ENCODE data around the gene SH3BGRL3.
"Not testable (repeated sequence)": the region's sequence is repeated elsewhere in the genome, so short reads cannot be mapped to it uniquely, and the experiment has no call there.

SH3BGRL3 gene

DNA sequence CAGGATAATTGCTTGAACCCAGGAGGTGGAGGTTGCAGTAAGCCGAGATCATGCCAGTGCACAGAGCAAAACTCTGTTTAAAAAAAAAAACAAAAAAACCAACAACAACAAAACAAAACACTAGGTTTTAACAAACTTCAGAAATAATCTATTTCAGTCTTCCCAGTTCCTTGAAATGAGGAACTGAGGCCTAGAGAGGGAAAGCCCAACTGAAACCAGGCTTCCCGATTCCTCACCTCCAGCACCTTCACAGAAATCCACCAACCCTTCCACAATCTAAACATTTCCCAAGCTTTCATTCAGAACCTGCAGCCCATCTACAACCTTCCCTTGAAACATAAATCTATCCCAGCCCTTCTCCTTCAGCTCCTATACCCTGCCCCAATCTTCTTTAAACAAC lies 37.3 kb downstream of the SH3BGRL3 start:
- DNase-seq (ENCODE audit: low read depth in 2 of 2): no peak

DNA sequence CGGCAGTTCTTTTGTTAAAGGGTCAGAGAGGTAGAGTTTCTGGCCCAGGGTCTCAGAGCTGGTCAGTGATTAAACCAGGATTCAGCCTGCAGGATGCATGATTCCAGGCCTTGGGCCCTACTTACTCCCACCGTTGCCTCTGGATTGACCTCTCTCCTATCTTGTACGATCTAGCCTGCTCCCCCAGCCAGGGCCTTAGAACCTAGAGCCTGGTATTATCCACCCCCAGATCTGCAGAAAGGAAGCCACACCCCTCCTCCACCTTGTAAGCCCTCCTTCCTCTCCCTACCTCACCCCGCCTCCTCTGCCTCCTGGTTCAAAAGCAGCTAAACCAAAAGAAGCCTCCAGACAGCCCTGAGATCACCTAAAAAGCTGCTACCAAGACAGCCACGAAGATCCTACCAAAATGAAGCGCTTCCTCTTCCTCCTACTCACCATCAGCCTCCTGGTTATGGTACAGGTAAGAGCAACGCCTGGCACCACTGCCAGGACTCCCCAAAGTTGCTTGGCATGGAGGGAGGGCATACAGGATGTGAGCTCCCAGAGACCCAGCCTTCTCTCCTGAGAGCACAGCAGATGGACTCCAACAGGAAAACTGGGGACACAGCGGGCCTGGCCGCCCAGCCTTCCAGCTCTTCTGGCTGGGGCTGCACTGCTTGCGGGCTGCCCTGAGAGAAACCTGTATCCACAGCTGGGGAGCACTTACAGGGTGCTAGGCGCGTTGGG lies 37.9 kb downstream of the SH3BGRL3 start, which contains the start of gene CD52:
TSS of gene CD52 (plus strand) at position 347 of the 726 bp plus-strand sequence. CDS start at position 407, 60 bp downstream.
- DNase-seq (ENCODE audit: low read depth in 2 of 2): no peak

DNA sequence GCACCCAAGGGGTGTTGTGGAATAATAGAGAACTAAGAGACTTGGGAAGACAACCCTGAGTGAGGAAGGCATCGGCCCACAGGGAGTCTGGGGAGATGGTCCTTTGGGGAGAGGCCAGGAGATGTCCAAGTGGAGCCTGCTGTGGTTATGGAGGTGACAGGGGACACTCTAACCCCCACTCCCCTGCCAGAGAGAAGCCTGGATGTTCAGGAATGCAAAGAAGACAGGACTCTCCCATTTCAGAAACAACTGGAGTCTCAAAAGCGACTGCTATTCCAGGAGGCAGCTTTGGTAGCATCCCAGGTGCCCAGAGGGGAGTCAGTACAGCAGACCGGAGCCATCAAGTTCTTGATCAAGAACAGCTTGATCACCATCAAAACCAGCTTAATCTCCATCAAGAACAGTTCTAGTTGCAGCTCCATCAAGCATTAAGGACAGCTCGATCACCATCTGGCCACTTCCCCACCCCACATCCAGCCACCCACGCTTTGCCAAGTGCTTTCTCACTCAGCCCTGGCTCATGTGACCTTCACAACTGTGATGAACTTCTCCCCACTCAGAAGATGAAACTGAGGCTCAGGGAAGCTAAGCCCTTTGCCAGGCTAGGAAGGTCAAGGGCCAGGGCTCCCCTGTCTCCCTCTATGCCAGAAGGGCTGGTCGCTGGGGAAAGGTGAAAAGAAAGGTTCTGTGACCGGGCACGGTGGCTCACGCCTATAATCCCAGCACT lies 38.6 kb downstream of the SH3BGRL3 start:
- no peak for DNase-seq (ENCODE audit: low read depth in 2 of 2)

DNA sequence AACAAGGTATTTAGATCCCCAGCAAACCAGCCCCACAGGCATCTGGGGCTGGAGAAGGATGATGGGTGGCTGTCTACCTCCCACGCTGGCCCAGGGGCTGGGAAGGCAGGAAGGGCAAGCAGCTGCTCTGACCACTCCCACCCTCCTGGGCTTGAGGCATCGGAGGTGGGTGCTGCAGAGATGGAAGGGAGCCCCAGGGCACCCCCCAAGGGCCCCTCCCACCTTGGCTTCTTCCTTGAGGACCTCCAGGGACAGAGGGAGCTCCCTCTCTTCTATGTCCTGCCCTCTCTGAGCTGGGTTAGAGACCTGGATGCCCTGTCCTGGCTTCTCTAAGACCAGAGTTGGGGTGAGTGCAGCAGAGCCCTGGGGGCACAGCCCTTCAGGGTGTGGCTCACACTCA lies 41.0 kb downstream of the SH3BGRL3 start:
- DNase-seq (ENCODE audit: low read depth in 2 of 2): no peak

- DNase-seq (ENCODE audit: low read depth in 2 of 2): peak; percentile 42 to 47
These were observed 41.6 kb downstream of the SH3BGRL3 start for GRCh38 chr1:26321315-26322041.

DNA sequence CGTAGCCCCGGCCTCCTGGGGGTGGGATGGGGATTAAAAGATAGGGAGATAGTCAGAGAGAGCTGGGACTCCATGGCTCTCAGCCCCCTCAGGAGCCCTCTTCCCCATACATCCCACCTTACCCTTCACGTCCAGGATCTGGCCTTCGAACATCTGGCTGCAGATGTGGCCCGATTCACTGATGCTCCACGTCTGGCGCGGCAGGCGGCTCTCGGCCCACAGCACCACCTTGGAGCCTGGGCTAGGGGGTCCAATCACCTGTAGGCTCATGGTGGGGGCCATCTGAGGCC lies 42.1 kb downstream of the SH3BGRL3 start:
- no peak for DNase-seq (ENCODE audit: low read depth in 2 of 2)

DNA sequence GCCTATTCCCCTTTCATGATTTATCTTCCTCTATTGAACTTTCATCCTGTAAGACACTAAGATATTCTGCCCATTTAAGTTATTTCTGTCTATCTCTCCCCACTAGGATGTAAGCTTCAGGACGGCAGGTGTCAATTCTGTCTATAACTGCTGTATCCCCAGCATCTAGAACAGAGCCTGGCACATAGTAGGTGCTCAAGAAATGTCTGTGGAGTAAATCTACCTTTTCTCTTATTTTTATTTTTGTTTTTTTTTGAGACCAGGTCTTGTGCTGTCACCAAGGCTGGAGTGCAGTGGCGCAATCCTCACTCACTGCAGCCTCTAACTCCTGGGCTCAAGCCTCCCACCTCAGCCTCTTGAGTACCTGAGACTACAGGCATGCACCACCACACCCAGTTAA lies 43.5 kb downstream of the SH3BGRL3 start:
- DNase-seq (ENCODE audit: low read depth in 2 of 2): no peak

- DNase-seq (ENCODE audit: low read depth in 2 of 2): no peak
These were observed 44.7 kb downstream of the SH3BGRL3 start for GRCh38 chr1:26324550-26324949.

DNA sequence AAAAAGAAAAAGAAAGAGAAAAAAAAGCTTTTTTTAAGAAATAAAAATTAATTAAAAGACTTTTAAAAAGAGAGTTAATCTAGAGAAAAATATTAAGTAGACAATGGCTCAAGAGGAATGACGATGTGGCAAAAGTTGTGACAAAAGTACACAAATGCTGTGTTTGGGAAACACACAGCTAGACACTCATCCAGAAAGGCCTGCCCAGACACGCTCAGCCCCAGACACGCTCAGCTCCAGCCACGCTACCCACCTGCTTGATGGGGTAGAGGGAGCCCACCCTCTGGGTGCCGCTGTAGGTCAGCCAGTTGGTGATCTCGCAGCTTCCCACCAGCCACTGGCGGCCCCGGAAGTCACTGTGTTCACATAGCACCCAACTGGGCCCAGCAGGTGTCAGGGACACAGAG lies 48.1 kb downstream of the SH3BGRL3 start:
- no peak for DNase-seq (ENCODE audit: low read depth in 2 of 2)

GRCh38 chr1:26328597-26328996 lies 48.7 kb downstream of the SH3BGRL3 start:
- no peak for DNase-seq (ENCODE audit: low read depth in 2 of 2)

DNA sequence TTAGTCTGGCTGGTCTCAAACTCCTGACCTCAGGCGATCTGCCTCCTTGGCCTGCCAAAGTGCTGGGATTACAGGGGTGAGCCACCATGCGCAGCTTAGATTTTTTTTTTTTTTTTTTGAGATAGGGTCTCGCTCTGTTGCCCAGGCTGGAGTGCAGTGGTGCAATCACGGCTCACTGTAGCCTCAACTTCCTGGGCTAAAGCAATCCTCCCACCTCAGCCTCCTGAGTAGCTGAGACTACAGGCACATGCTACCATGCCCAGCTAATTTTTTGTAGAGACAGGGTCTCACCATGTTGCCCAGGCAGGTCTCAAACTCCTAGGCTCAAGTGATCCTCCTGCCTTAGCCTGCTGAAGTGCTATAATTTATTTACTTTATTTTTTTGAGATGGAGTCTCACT lies 49.5 kb downstream of the SH3BGRL3 start:
- not testable (repeated sequence) for DNase-seq (ENCODE audit: low read depth in 2 of 2)

- DNase-seq (ENCODE audit: low read depth in 2 of 2): no peak
These were observed 50.4 kb downstream of the SH3BGRL3 start for GRCh38 chr1:26330276-26330675.

All from fibroblast of skin of left biceps (primary cell).